ENCODE measurements around the gene SCTR.

- TF ChIP-seq, protein P1, sequence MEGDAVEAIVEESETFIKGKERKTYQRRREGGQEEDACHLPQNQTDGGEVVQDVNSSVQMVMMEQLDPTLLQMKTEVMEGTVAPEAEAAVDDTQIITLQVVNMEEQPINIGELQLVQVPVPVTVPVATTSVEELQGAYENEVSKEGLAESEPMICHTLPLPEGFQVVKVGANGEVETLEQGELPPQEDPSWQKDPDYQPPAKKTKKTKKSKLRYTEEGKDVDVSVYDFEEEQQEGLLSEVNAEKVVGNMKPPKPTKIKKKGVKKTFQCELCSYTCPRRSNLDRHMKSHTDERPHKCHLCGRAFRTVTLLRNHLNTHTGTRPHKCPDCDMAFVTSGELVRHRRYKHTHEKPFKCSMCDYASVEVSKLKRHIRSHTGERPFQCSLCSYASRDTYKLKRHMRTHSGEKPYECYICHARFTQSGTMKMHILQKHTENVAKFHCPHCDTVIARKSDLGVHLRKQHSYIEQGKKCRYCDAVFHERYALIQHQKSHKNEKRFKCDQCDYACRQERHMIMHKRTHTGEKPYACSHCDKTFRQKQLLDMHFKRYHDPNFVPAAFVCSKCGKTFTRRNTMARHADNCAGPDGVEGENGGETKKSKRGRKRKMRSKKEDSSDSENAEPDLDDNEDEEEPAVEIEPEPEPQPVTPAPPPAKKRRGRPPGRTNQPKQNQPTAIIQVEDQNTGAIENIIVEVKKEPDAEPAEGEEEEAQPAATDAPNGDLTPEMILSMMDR (IDR thresholded peaks at IDR 0.05): no peak
- TF ChIP-seq POLR2A (IDR thresholded peaks at IDR 0.05): no peak
Observed at GRCh38 chr2:119525614-119526013, 1.3 kb upstream of the SCTR start.

Data from adrenal gland (tissue), 5 donors.